PC-3 (cell line): ENCODE measurements around the gene SLC36A1.

Experiments
- EZH2 ChIP-seq: fragments of 300-600 bp; sonication (generic); IDR thresholded peaks from one replicate; pipeline ENCODE4 v1.6.1; 2017; ENCODE audit warnings: antibody characterized with exemption, mild to moderate bottlenecking, low read length; ENCODE audit not compliant: unreplicated experiment
- EZH2phosphoT487 ChIP-seq: fragments of 300-600 bp; sonication (generic); IDR thresholded peaks from 2 replicates; pipeline ENCODE4 v1.6.1; 2018; ENCODE audit warnings: mild to moderate bottlenecking, antibody characterized with exemption, low read length, borderline replicate concordance
- TF ChIP-seq, protein P1 (sequence below): fragments of 300-600 bp; sonication (generic); conservative IDR thresholded peaks from 2 replicates; pipeline ENCODE4 v1.5.1; 2017; ENCODE audit warnings: antibody characterized with exemption, low read depth, mild to moderate bottlenecking, low read length

DNA sequence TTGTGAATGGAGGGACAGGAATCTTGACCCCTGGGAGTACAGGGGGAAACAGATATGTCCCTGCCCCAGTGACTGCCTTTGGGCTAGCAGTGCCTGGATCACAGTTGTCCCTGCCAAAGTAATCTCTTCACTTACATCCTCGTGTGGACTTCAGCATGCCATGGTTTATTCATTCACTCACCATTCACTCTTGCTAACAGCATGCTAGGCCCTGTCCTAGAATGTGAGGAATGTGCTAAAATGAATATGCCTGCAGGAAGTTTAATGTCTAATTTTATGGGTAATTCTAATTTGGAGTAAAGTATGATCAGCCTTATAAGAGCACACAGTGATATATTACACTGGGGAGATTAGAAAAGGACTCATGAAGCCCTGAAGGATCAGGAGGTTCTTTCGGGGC is 80.8 kb downstream of the SLC36A1 start:
- TF ChIP-seq, protein P1, sequence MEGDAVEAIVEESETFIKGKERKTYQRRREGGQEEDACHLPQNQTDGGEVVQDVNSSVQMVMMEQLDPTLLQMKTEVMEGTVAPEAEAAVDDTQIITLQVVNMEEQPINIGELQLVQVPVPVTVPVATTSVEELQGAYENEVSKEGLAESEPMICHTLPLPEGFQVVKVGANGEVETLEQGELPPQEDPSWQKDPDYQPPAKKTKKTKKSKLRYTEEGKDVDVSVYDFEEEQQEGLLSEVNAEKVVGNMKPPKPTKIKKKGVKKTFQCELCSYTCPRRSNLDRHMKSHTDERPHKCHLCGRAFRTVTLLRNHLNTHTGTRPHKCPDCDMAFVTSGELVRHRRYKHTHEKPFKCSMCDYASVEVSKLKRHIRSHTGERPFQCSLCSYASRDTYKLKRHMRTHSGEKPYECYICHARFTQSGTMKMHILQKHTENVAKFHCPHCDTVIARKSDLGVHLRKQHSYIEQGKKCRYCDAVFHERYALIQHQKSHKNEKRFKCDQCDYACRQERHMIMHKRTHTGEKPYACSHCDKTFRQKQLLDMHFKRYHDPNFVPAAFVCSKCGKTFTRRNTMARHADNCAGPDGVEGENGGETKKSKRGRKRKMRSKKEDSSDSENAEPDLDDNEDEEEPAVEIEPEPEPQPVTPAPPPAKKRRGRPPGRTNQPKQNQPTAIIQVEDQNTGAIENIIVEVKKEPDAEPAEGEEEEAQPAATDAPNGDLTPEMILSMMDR = no peak
- TF ChIP-seq EZH2 (no peak), EZH2phosphoT487 (no peak)
